HepG2 (cell line): ENCODE results near the gene MYH3. TPM values are rescaled to one million over a fixed set of nuclear protein-coding genes. Genes with fewer than 3 reads are reported as not detected.
A peak's percentile ranks its signal among the peaks of the same experiment; 100 is the strongest.

Experiments
- ATF1 ChIP-seq: IDR thresholded peaks from 2 replicates; pipeline ENCODE4 v1.6.1; 2016; ENCODE audit warnings: mild to moderate bottlenecking, control low read depth
- BHLHE40 ChIP-seq: IDR thresholded peaks from 2 replicates; pipeline ENCODE4 v1.6.1; 2011; ENCODE audit warnings: low read length, improper control_type of control experiment
- CHD2 ChIP-seq: IDR thresholded peaks from 2 replicates; pipeline ENCODE4 v1.6.1; 2011; ENCODE audit warnings: low read depth, low read length, improper control_type of control experiment
- DZIP1 ChIP-seq: sonication (generic); formaldehyde crosslinking; IDR thresholded peaks from 2 replicates; pipeline ENCODE4 v1.5.0; 2020; ENCODE audit warnings: mild to moderate bottlenecking, missing genetic modification reagents
- E2F2 ChIP-seq: sonication (generic); formaldehyde crosslinking; IDR thresholded peaks from 2 replicates; pipeline ENCODE4 v1.4.0; 2020; ENCODE audit warnings: missing genetic modification reagents, borderline replicate concordance
- HNF4A ChIP-seq: sonication (generic); formaldehyde crosslinking; IDR thresholded peaks from 2 replicates; pipeline ENCODE4 v1.4.0; 2020; ENCODE audit warnings: missing genetic modification reagents
- HNRNPLL ChIP-seq: fragments of 200-400 bp; formaldehyde crosslinking; IDR thresholded peaks from 2 replicates; pipeline ENCODE4 v1.6.1; 2017; ENCODE audit warnings: mild to moderate bottlenecking, low read depth, low read length; ENCODE audit not compliant: poor library complexity, severe bottlenecking
- KLF15 ChIP-seq: sonication (generic); formaldehyde crosslinking; IDR thresholded peaks from 2 replicates; pipeline ENCODE4 v1.8.1; 2023; ENCODE audit warnings: borderline replicate concordance, mild to moderate bottlenecking, inconsistent platforms, missing genetic modification reagents, mixed read lengths
- MBD4 ChIP-seq: IDR thresholded peaks from 2 replicates; pipeline ENCODE4 v1.6.1; 2012; ENCODE audit warnings: low read length, inconsistent platforms, borderline replicate concordance
- MTERF4 ChIP-seq: sonication (generic); formaldehyde crosslinking; IDR thresholded peaks from 2 replicates; pipeline ENCODE4 v1.8.0; 2023; ENCODE audit warnings: mild to moderate bottlenecking, missing genetic modification reagents
- NR2F6 ChIP-seq, 2 experiments: IDR thresholded peaks; 2 replicates each; pipeline ENCODE4 v1.6.1; 2016; ENCODE audit warnings: antibody characterized with exemption in 1 of 2, mild to moderate bottlenecking in 1 of 2
- RORA ChIP-seq: sonication (generic); formaldehyde crosslinking; IDR thresholded peaks from 2 replicates; pipeline ENCODE4 v1.5.0; 2020; ENCODE audit warnings: mild to moderate bottlenecking, missing genetic modification reagents, moderate library complexity
- SATB2 ChIP-seq: sonication (generic); formaldehyde crosslinking; IDR thresholded peaks from 2 replicates; pipeline ENCODE4 v1.5.0; 2020; ENCODE audit warnings: missing genetic modification reagents
- SMC3 ChIP-seq: IDR thresholded peaks from 2 replicates; pipeline ENCODE4 v1.6.1; 2011; ENCODE audit warnings: low read length, improper control_type of control experiment
- SP4 ChIP-seq: sonication (generic); formaldehyde crosslinking; IDR thresholded peaks from 2 replicates; pipeline ENCODE4 v1.8.1; 2023; ENCODE audit warnings: mild to moderate bottlenecking, missing genetic modification reagents
- TCF7L2 ChIP-seq: IDR thresholded peaks from 2 replicates; pipeline ENCODE4 v1.6.1; 2011; ENCODE audit warnings: mild to moderate bottlenecking, low read depth, low read length, moderate library complexity
- ZFX ChIP-seq: sonication (generic); formaldehyde crosslinking; IDR thresholded peaks from 2 replicates; pipeline ENCODE4 v1.4.0; 2020; ENCODE audit warnings: mild to moderate bottlenecking, low read depth, missing genetic modification reagents, moderate library complexity
- ZNF20 ChIP-seq: sonication (generic); formaldehyde crosslinking; IDR thresholded peaks from 2 replicates; pipeline ENCODE4 v1.4.0; 2020; ENCODE audit warnings: mild to moderate bottlenecking, moderate library complexity, missing genetic modification reagents
- ZNF44 ChIP-seq: sonication (generic); formaldehyde crosslinking; IDR thresholded peaks from 2 replicates; pipeline ENCODE4 v1.5.1; 2020; ENCODE audit warnings: mild to moderate bottlenecking, missing genetic modification reagents
- ZNF790 ChIP-seq: sonication (generic); formaldehyde crosslinking; IDR thresholded peaks from 2 replicates; pipeline ENCODE4 v1.8.0; 2022; ENCODE audit warnings: missing genetic modification reagents, mild to moderate bottlenecking, borderline replicate concordance
- polyA plus RNA-seq, 8 experiments: library from polyadenylated mRNA; depleted of rRNA in 3 of 8; stranded (reverse) in 7 of 8; unstranded in 1 of 8; fragments of >200 nt; fragmentation: Illumina TruSeq in 4 of 8; extraction: Trizol in 4 of 8; gene quantifications; 2 replicates each; pipeline versions ENCODE4 v1.2.1 to v1.2.3, GENCODE V29; 2011 to 2016; ENCODE audit warnings: low read depth in 4 of 8, missing spikeins in 1 of 8, mixed read lengths in 1 of 8; ENCODE audit not compliant: insufficient read depth in 1 of 8
- total RNA-seq, 5 experiments: library from RNA; depleted of rRNA; stranded (reverse); fragments of >200 nt; fragmentation: Illumina TruSeq; extraction: Trizol; gene quantifications; 2 replicates each; pipeline ENCODE4 v1.2.3, GENCODE V29; 2016; ENCODE audit warnings: low read depth in 1 of 5
- TF ChIP-seq, protein P1 (sequence below): IDR thresholded peaks from 2 replicates; pipeline ENCODE4 v1.6.1; 2012; ENCODE audit warnings: low read length, improper control_type of control experiment

Gene MYH3
- total and polyA plus RNA-seq, 2 of the 13 experiments (the other 11 are each of a cell fraction or from before 2014, with no cell fraction given), result 2.5 to 4.5 TPM

GRCh38 chr17:10697092-10698081, 40.3 kb upstream of the MYH3 start, which contains the start of the genes ADPRM and SCO1 (continued):
- TF ChIP-seq, protein P1, sequence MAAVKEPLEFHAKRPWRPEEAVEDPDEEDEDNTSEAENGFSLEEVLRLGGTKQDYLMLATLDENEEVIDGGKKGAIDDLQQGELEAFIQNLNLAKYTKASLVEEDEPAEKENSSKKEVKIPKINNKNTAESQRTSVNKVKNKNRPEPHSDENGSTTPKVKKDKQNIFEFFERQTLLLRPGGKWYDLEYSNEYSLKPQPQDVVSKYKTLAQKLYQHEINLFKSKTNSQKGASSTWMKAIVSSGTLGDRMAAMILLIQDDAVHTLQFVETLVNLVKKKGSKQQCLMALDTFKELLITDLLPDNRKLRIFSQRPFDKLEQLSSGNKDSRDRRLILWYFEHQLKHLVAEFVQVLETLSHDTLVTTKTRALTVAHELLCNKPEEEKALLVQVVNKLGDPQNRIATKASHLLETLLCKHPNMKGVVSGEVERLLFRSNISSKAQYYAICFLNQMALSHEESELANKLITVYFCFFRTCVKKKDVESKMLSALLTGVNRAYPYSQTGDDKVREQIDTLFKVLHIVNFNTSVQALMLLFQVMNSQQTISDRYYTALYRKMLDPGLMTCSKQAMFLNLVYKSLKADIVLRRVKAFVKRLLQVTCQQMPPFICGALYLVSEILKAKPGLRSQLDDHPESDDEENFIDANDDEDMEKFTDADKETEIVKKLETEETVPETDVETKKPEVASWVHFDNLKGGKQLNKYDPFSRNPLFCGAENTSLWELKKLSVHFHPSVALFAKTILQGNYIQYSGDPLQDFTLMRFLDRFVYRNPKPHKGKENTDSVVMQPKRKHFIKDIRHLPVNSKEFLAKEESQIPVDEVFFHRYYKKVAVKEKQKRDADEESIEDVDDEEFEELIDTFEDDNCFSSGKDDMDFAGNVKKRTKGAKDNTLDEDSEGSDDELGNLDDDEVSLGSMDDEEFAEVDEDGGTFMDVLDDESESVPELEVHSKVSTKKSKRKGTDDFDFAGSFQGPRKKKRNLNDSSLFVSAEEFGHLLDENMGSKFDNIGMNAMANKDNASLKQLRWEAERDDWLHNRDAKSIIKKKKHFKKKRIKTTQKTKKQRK, result no peak
- TF ChIP-seq SMC3, result no peak
- peak; percentile 56 for TF ChIP-seq SATB2 (CRISPR knock-in tag)
- peak; percentile 71 for TF ChIP-seq SP4 (CRISPR knock-in tag)
- no peak for TF ChIP-seq BHLHE40
- TF ChIP-seq HNRNPLL, result peak; percentile 94
- no peak for TF ChIP-seq TCF7L2
- no peak for TF ChIP-seq ZNF44 (CRISPR knock-in tag)
- peak; percentile 35; the same call in 1 of the 2 replicates for TF ChIP-seq HNF4A
- no peak for TF ChIP-seq CHD2
- TF ChIP-seq NR2F6 (IDR thresholded peaks at IDR 0.05), result no peak
- TF ChIP-seq NR2F6 (CRISPR knock-in tag; IDR thresholded peaks at IDR 0.05), result peak; percentile 43; the same call in 1 of the 2 replicates
- TF ChIP-seq RORA, result no peak
- TF ChIP-seq ZNF20 (CRISPR knock-in tag), result no peak
- no peak for TF ChIP-seq E2F2 (CRISPR knock-in tag)
- peak; percentile 88; the same call in 1 of the 2 replicates for TF ChIP-seq MTERF4 (CRISPR knock-in tag)
- no peak for TF ChIP-seq ATF1
- no peak for TF ChIP-seq MBD4
- peak; percentile 89; the same call in 1 of the 2 replicates for TF ChIP-seq ZNF790 (CRISPR knock-in tag)
- TF ChIP-seq ZFX, result peak; percentile 98
- TF ChIP-seq KLF15 (CRISPR knock-in tag), result 0 out of 2 replicates have a peak, but pooled peaks have one; percentile 36
- TF ChIP-seq DZIP1 (CRISPR knock-in tag), result 0 out of 2 replicates have a peak, but pooled peaks have one; percentile 73
